Sciatic nerve (tissue), 2 donors: ENCODE data around the gene NAGPA. TPM values are rescaled to one million over a fixed set of nuclear protein-coding genes. Genes with fewer than 3 reads are reported as not detected.

Experiments used
- ATAC-seq: fragments of 200-7000 bp; cut with Tn5 transposase; one replicate; pipeline ENCODE4 v1.9.1; 2020; ENCODE audit warnings: mild to moderate bottlenecking, moderate library complexity
- DNase-seq: peaks from one replicate; pipeline ENCODE4 v3.0.0-alpha.2; 2020; ENCODE audit warnings: low spot score
- intact Hi-C: fragments of 100-400 bp; cut with DNase I; formaldehyde crosslinking; loops from one replicate; pipeline ENCODE4 v1.14.2; 2022
- total RNA-seq: library from RNA; stranded (reverse); fragmentation: NEBNext Ultra II Directional; extraction: Animal tissue kit (Norgen Biotek cat#: 25700); gene quantifications from one replicate; pipeline ENCODE4 v1.2.1, GENCODE V29; 2021
- donor health status: DM: no; HTN: no; CAD: no.
- donor health status: DM: no; HTN: no; CAD: no.

The NAGPA gene
- total RNA-seq, 1 donor from 2014 or later: 11.5 TPM

DNA sequence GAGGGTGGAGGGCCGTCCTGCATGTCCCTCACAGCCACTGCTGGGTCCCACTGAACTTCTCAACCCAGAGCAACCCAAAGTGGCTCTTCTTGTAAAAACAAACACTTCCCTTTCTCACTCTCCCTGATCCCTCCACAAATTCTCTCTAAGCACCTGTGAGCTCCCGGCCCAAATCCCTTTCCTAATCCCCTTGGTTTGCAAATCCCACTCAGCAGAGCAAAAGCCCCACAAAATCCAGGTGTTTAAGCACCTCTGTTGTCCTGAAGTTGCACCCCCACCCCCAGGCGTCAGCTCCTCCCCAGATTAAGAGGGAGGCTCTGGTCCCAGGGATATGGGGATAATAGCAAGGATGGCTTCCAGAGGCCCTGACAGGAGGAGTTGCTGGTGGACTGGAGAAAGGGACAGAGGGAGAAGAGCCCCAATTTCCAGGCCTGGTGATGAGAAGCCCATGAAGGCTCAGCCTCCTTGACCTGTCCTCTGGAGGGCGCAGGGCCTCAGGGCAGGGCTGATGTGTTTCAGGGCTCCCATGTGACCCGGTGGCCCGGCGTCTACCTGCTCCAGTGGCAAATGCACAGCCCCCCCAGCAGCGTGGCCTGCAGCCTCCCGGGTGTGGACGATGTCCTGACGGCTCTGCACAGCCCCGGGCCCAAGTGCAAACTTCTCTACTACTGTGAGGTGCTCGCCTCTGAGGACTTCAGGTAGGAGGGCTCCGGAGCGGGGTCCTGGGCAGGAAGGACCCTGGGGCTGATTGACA, 23.0 kb downstream of the NAGPA start:
- DNase-seq: no peak
- intact Hi-C loops: no loop called here

DNA sequence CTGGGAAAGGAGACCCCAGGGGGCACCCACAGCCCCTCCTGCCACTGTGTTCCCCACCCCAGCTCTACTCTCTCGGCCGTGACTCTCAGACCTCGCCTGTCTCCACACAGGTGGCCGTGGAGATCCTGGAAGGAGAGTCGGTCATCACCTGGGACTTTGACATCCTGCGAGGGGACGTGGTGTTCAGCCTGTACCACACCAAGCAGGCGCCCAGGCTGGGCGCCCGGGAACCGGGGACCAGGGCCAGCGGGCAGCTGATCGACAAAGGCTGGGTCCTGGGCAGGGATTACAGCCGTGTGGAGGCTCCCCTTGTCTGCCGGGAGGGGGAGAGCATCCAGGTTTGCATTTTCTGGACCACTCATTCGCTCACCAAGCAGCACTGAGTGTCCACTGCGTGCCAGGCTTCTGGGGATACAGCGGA, 25.4 kb downstream of the NAGPA start:
- no peak for ATAC-seq
- no peak for DNase-seq
- intact Hi-C loops: no loop called here

More for the DNA sequence above, 23.0 kb downstream of the NAGPA start:
- no peak for ATAC-seq

DNA sequence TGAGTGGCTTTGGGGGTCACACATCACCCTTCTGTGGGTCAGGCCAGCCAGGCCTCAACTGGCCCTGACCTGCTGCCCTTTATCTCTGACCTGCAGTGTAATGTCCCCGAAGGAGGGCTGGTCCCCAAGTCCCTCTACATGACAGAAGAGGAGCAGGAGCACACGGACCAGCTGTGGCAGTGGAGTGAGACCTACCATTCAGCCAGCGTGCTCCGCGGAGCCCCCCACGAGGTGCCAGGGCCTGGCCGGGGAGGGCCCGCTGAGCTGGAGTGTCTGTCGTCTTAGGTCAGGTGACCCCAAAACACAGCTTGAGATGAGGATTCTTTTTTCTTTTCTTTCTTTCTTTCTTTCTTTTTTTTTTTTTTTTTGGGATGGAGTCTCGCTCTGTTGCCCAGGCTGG, 26.5 kb downstream of the NAGPA start:
- intact Hi-C loops: no loop called here
- ATAC-seq (no peak), DNase-seq (no peak)

DNA sequence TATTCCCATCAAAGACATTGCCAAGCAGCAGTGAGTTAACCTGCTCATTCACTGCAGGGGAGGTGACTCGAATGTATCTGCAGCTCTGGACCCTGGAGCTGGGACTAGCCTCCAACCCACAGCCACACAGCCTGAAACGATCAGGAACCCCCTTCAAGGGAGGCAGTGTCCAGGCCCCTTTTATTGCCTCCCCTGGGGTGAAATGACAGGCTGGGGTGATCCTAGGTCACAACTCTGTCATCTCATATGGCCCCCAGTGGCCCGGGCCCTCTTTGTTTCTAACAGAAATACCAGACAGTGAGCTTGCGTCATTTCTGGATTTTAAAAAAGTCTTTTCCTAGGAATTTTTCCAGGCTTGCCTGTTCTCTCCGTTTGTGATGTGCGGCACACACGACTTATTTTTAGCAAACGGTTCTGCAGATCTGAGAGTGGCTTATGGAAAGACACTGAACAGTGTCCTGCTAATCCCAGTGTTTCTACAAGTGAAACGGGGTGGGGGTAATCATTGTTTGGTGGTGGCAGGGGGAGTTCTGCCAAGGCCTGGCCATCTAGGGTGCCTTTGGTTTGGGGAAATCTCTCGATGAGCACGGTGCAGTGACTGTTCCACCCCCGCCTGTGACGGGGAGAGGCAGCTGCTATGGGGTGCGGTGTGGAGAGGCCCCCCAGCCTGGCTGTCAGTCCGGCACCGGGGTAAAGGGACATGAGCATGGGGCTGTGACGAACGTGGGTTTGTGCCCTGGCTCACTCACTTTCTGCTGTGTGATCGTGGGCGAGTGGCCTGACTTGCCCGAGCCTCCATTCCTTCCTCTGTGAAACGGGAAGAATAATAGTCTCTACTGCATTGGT, 27.2 kb downstream of the NAGPA start:
- intact Hi-C loops: no loop called here
- no peak for DNase-seq

DNA sequence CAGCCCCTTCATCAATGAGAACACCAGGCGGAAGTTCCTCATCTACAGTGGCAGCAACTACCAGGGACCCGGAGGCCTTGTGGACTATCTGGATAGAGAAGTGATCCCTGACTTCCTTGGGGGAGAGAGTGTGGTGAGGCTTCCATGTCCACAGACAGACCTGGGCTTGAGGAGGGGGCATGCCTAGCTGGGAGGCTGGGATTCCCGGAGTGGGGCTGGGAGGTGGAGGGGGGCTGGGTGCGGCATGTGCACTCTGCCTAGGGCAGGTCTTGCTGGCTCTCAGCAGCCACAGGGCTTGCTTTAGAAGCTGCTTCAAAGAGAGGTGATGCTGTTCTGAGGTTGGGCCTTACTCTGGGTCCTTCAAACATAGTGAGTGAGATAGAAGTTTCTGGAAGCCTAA, 27.8 kb downstream of the NAGPA start:
- no peak for DNase-seq
- intact Hi-C loops: no loop called here

More for the DNA sequence above, 27.2 kb downstream of the NAGPA start:
- ATAC-seq: peak; percentile 66

DNA sequence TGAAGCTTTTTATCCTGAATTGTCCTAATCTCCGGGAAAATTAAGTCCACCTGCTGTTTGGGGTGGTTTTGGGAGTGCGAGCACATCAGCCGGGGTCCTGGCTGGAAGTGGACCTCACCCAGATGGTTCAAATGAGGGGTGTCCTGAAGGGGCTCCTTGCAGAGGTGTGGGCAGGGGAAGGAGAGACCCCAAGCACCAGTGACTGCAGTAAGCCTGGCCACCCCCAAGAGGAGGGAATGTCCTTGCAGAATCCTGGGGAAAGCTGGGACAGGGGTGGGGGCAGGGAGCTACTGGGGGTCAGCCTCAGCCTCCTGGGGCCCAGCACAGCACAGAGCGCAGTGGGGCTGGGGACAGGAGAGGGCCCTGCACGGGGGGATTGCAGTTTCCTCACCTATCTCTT, 29.4 kb downstream of the NAGPA start:
- intact Hi-C loops: no loop called here
- ATAC-seq (no peak), DNase-seq (no peak)

More for the DNA sequence above, 27.8 kb downstream of the NAGPA start:
- ATAC-seq: no peak

DNA sequence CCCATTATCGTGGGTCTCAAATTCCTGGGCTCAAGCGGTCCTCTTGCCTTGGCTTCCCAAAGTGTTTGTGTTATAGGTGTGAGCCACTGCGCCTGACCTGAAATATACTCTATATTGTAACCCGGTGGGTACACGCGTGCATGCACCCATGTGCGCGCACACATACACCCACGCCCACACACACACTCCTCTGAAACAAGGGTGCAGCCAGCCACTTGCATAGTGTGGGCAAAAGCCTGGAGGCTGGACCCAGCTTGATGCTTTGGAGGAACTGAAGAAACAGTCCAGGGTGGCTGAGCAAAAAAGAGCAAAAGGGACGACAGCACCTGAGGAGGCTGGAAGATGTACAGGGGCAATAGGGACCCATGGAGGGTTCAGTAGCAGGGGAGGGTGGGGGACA, 29.9 kb downstream of the NAGPA start:
- intact Hi-C loops: no loop called here
- DNase-seq: no peak
- no peak for ATAC-seq

DNA sequence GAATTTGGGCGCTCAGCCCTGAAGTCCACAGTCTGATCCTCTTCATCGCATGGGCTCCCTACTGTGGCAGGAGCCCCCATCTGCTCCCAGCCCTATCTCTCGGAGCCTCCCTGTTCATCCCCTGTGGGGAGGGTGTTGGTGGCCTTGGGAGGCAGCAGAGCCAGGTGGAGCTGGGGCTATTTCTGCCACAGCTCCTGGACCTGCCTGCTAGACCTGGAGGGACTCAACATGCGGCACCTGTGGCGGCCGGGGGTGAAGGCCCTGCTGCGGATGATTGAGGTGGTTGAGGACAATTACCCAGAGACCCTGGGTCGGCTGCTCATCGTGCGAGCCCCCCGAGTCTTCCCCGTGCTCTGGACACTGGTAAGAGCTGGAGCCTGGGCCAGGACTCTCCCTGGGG, 30.5 kb downstream of the NAGPA start:
- intact Hi-C loops: no loop called here
- DNase-seq (no peak), ATAC-seq (no peak)

DNA sequence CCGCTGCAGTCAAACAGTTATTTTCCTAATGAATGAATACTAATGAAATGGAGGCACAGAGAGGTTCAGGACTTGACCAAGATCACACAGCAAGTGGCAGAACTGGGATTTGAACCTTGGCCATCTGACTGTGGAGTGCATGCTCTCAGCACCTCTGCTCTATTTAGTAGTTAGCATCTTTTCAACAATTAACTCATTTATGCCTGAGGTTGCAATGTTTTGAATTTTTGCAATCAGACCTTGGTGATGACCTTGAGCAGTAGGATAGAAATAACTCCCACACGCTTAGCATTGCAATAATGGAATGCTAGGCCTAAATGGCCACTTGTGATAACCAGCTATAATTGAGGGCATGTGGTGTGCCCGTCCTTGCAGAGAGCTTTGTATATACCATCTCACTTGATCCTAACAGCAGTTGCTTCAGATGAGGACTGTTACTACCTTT, 31.0 kb downstream of the NAGPA start:
- no peak for DNase-seq
- intact Hi-C loops: no loop called here
- ATAC-seq: no peak

DNA sequence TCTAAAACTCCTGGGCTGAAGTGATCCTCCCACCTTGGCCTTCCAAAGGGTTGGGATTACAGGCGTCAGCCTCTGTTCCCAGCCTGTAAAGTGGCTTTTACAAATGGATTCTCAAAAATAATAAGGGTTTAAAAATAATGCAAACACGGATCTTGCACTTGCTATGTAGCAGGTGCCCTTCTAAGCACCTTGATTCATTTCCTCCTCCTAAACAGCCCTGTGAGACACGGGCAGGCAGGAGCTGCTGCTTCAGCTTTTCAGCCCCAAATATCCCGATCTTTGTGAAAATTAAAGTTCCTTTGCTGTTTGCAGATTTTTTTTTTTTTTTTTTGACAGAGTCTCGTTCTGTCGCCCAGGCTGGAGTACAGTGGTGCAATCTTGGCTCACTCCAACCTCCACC, 31.7 kb downstream of the NAGPA start:
- intact Hi-C loops: no loop called here
- no peak for DNase-seq
- ATAC-seq: no peak

DNA sequence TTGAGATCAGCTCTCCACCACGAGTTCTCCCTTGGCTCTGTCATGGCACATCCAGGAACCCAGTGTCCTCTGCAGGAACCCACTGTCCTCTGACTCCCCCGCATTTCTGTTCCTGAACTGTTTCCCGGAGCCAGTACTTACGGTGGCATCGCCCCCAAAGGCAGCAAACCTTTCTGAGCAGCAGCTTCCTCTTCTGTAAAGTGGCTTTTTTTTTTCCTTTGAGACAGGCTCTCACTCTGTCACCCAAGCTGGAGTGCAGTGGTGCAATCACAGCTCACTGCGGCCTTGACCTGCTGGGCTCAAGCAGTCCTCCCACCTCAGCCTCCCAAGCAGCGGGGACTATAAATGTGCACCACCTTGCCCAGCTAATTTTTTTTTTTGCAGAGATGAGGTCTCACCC, 32.2 kb downstream of the NAGPA start:
- intact Hi-C loops: no loop called here
- ATAC-seq (no peak), DNase-seq (no peak)

DNA sequence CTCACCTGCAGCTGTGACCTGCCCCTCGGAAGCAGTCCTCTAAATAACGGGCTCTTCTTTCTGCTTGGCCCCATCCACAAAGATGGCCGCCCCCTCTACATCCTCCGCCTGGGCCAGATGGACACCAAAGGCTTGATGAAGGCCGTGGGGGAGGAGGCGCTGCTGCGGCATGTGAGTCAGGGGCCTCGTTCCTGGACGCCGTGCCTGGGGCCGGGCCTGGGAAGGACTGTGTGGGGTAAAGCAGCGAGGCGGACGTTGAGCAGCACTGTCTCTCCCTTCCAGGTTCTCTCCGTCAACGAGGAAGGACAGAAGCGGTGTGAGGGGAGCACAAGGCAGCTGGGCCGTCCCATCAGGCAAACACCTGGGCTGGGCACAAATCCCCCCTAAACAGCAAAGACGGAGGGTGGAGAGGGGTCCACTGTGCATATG, 33.1 kb downstream of the NAGPA start:
- DNase-seq (no peak), ATAC-seq (no peak)

DNA sequence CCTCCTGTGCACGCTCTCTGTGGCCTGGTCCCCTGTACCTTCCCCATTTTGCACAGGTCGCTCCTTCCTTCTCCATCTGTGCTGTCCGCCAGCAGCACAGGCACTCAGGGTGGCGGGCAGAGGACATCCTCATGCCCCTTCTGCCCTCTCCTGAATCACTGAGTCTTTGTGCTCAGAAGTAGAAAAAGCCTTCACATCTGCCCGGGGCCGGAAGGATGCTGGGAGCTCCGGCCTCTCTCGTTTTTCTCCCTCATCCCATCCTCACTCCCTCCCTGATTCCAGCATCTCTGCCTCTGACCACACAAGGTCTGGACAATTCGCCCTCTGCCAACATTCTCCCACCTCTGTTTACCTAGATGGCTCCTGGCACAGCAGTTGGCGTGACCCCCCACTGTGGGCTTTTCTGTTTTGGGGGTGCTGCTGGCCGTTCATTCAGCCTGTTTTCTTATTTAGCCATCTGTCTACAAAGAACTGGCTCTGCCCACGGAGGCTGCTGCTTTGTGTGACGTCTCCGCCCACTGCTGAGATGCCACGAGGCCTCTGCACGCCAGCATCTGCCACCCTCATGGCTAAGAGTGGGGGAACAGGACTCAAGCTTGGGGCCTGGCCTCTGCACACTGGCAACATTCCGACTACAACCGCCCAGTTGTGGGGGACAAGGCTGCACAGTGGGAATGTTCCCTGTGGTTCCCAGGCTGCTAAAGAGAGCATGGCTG, 38.9 kb downstream of the NAGPA start:
- peak; percentile 77 for DNase-seq
- ATAC-seq: peak; percentile 83
- intact Hi-C loops: no loop called here

More for the DNA sequence above, 33.1 kb downstream of the NAGPA start:
- intact Hi-C loops: no loop called here

DNA sequence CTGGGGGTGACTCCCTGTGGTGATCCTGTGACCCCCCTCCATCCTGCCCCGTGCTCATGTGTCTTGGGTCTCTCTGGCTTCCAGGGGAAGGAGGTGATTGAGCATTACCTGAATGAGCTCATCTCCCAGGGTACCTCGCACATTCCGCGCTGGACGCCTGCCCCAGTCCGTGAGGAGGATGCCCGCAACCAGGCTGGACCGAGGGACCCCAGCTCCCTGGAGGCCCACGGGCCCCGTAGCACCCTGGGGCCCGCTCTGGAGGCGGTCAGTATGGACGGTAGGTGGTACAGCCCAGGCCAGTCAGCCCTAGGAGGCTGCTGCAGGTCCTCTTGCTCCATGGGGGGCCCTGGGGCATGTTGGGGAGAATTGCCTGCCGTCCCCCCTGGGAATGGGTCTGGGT, 42.0 kb downstream of the NAGPA start:
- intact Hi-C loops: no loop called here
- ATAC-seq (no peak), DNase-seq (no peak)

DNA sequence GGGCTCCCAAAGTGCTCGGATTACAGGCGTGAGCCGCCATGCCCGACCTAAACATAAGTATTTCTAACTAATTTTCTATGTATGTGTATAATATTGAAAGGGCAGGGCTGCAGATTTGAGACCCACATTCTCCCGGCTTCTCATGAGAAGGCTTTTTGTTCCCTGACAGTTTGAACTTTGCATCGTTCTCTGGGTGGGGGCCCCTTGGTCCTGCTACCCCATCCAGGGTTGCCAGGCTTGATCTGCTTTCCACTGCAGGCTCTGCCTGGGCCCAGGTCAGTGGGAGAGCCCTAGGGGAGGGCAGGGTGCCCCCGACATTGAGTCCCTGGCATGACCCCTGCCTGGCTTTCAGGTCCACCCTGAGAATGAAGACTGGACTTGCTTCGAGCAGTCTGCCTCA, 43.3 kb downstream of the NAGPA start:
- intact Hi-C loops: no loop called here

DNA sequence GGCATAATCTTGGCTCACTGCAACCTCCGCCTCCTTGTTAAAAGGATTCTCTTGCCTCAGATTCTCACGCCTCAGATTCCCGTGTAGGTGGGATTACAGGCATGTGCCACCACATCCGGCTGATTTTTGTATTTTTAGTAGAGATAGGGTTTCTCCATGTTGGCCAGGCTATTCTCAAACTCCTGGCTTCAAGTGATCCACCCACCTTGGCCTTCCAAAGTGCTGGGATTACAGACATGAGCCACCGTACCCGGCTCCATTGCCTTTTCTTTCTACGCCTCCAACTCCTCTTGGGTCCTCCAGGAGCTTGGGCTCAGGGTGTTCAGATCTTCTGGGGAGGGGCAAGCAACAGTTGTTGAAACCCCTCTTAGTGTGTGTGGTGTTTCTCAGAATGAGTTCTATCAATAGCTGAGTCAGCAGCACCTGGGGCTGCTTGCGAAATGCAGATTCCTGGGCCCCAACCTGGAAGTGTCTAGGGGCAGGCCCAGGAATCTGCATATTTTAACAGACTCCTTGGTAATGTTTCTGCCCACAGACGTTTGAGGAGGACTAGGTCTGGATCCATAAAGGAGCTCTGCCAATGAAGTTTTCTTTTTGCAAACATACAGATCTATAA, 44.2 kb downstream of the NAGPA start:
- intact Hi-C loops: no loop called here
- DNase-seq (no peak), ATAC-seq (no peak)

More for the DNA sequence above, 43.3 kb downstream of the NAGPA start:
- ATAC-seq (no peak), DNase-seq (no peak)

DNA sequence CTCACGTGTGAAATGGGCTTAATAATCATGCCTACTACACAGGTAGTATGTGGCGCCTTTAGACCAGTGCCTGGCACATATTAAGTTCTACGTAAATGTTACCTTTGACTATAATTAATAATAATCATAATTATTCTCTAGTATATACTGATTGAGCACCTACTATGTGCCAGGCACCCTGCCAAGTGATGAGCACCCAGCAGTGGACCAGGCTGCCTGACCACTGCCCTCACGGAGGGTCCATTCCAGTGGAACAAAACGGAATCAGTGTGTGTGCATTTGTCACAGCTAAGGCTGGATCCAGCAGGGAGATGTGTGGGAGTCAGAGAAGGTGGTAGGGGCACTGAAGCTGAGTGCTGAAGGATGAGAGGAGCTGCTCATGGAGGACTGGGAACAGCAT, 45.1 kb downstream of the NAGPA start:
- no peak for DNase-seq

DNA sequence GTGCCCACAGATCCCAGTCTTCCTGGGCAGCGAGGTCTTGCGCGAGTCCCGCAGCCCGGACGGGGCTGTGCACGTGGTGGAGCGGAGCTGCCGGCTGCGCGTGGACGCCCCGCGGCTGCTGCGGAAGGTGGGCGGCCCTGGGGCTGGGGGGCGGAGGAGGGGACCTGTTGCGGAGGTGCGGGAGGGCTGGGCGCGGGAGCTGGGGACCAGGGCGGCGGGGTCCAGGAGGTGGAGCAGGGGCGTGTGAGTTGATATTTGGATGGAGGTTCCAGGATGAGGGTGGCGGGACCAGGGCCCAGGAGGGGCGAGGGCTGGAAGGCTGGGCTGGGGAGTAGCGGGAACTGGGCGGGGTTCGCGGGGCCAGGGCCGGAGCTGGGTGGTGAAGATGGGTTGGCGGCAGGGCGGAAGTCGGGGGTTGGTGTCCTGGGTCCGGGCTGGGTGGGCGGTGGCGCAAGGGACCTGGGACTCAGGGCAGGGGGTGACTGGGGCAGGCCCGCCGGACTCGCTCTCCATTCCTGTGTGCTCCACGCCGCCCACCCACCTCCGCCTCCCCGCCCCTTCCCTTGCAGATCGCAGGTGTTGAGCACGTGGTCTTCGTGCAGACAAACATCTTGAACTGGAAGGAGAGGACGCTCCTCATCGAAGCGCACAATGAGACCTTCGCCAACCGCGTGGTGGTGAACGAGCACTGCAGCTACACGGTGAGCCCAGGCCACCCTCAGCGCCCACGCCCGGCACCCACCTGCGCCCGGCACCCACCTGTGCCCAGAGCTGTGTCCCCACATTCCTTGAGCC, 46.0 kb downstream of the NAGPA start:
- intact Hi-C loops: no loop called here
- ATAC-seq (peak; percentile 30), DNase-seq (no peak)

More for the DNA sequence above, 45.1 kb downstream of the NAGPA start:
- no peak for ATAC-seq
- intact Hi-C loops: no loop called here

DNA sequence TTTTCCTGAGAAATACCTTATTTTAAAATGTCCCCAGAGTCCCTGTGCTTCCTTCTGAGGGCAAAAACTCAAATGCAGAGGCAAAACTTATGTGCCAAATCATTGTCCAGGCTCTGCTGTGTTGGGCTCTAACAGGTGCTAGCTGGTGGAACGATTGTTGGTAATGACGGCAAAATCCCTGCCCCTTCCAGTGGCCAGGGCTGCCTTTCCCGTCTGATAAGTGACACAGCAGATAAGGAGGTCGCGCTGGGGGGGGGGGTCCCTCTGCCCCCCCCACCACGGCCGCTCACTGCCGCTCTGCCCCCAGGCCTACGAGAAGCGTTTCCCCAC, 46.5 kb downstream of the NAGPA start:
- intact Hi-C loops: no loop called here
- ATAC-seq (no peak), DNase-seq (no peak)
